Measurements from ENCODE around the gene TYROBP.
A peak's percentile ranks its signal among the peaks of the same experiment; 100 is the strongest.
"Not testable (repeated sequence)": the region's sequence is repeated elsewhere in the genome, so short reads cannot be mapped to it uniquely, and the experiment has no call there.

Gene TYROBP

GRCh38 chr19:35931161-35931873 is 23.2 kb upstream of the TYROBP start:
- DNase-seq = peak; percentile 100

- DNase-seq = no peak
These were observed 21.8 kb upstream of the TYROBP start for GRCh38 chr19:35929876-35930275.

- DNase-seq = no peak
These were observed 20.4 kb upstream of the TYROBP start for GRCh38 chr19:35928507-35928906.

GRCh38 chr19:35925501-35925900 is 17.4 kb upstream of the TYROBP start:
- no peak for DNase-seq

- DNase-seq = no peak
These were observed 12.9 kb upstream of the TYROBP start for GRCh38 chr19:35921012-35921411.

GRCh38 chr19:35919306-35919705 is 11.2 kb upstream of the TYROBP start:
- DNase-seq = no peak

- no peak for DNase-seq
These were observed 7.3 kb upstream of the TYROBP start for GRCh38 chr19:35915443-35915842.

GRCh38 chr19:35913589-35913988 is 5.5 kb upstream of the TYROBP start:
- no peak for DNase-seq

- no peak for DNase-seq
These were observed 3.7 kb upstream of the TYROBP start for GRCh38 chr19:35911790-35912189.

- no peak for DNase-seq
These were observed 3.1 kb upstream of the TYROBP start for GRCh38 chr19:35911173-35911572.

- DNase-seq = not testable (repeated sequence)
These were observed 2.3 kb upstream of the TYROBP start for GRCh38 chr19:35910355-35910754.

- no peak for DNase-seq
These were observed 1.6 kb upstream of the TYROBP start for GRCh38 chr19:35909684-35910035.

GRCh38 chr19:35908973-35909683 is 1.0 kb upstream of the TYROBP start:
- no peak for DNase-seq

- no peak for DNase-seq
These were observed 734 bp downstream of the TYROBP start for GRCh38 chr19:35907377-35907745.

- DNase-seq = no peak
These were observed 2.8 kb downstream of the TYROBP start for GRCh38 chr19:35905178-35905727.

GRCh38 chr19:35904311-35905068 is 3.6 kb downstream of the TYROBP start:
- no peak for DNase-seq

- DNase-seq = peak; percentile 86
These were observed 4.4 kb downstream of the TYROBP start for GRCh38 chr19:35903550-35904179.

GRCh38 chr19:35902870-35903475 is 5.1 kb downstream of the TYROBP start:
- no peak for DNase-seq

GRCh38 chr19:35901854-35902661 is 6.0 kb downstream of the TYROBP start, which contains the start of gene HCST:
HCST (plus strand) TSS chr19:35902529; CDS start chr19:35902594, 65 bp downstream.
- DNase-seq = no peak

- DNase-seq = no peak
These were observed 6.9 kb downstream of the TYROBP start for GRCh38 chr19:35901055-35901644.

GRCh38 chr19:35899547-35900214 is 8.4 kb downstream of the TYROBP start:
- peak; percentile 98 for DNase-seq
